ENCODE data around the gene GAGE12J.

GRCh38 chrX:49282647-49283011, 39.2 kb upstream of the GAGE12J start:
- TF ChIP-seq EP300 (IDR thresholded peaks at IDR 0.05; ENCODE audit: borderline replicate concordance) (no peak), NFIC (IDR thresholded peaks at IDR 0.05) (no peak), TEAD4 (IDR thresholded peaks at IDR 0.05) (no peak)
- TF ChIP-seq, protein P1, sequence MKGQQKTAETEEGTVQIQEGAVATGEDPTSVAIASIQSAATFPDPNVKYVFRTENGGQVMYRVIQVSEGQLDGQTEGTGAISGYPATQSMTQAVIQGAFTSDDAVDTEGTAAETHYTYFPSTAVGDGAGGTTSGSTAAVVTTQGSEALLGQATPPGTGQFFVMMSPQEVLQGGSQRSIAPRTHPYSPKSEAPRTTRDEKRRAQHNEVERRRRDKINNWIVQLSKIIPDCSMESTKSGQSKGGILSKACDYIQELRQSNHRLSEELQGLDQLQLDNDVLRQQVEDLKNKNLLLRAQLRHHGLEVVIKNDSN (IDR thresholded peaks at IDR 0.05) = no peak

Measured in Ishikawa (cell line).